Upper lobe of left lung (tissue), 4 donors: ENCODE data around the gene SLC2A11.

ENCODE experiments used
- CTCF ChIP-seq, 6 experiments: fragments of 450-650 bp in 4 of 6; fragments of 200-600 bp in 2 of 6; sonication (generic) in 2 of 6; IDR thresholded peaks; one replicate each; pipeline ENCODE4 v1.5.1; 2016 to 2019; ENCODE audit warnings: antibody characterized with exemption in 6 of 6
- POLR2AphosphoS5 ChIP-seq, 2 donors: sonication (generic); formaldehyde crosslinking; IDR thresholded peaks; one replicate each; pipeline ENCODE4 v1.5.1; 2017; ENCODE audit warnings: antibody characterized with exemption in 2 of 2

- TF ChIP-seq CTCF (IDR thresholded peaks at IDR 0.05) = no peak
- TF ChIP-seq POLR2AphosphoS5 (IDR thresholded peaks at IDR 0.05) = no peak
Observed at GRCh38 chr22:23840026-23840425, 17.6 kb upstream of the SLC2A11 start.
